ENCODE data around the gene ARRB1.

GRCh38 chr11:75338516-75339208 lies 12.8 kb downstream of the ARRB1 start:
- TF ChIP-seq CTCF (IDR thresholded peaks at IDR 0.05; ENCODE audit: low read length) (no peak), EZH2 (IDR thresholded peaks at IDR 0.05; ENCODE audit: borderline replicate concordance, low read length) (no peak)

All from OCI-LY1 (cell line).